ENCODE results near the gene TMEM62. TPM values are rescaled to one million over a fixed set of nuclear protein-coding genes. Genes with fewer than 3 reads are reported as not detected.

The TMEM62 gene
- polyA plus RNA-seq, 1 donor, result 30.6 TPM

- H3K36me3 ChIP-seq (ENCODE audit: control insufficient read depth, insufficient read depth, low read length), result peaks cover 14% of the 10 kb centered on the region
- no peaks in the 10 kb centered on the region for H3K27me3 ChIP-seq (ENCODE audit: control insufficient read depth, insufficient read depth, low read length)
- peaks cover 4% of the 10 kb centered on the region for H3K4me1 ChIP-seq (ENCODE audit: control insufficient read depth, insufficient read depth, low read length)
- no peak overlapping the region for H3K27ac ChIP-seq (ENCODE audit: low read length)
- no peak overlapping the region for H3K4me3 ChIP-seq (ENCODE audit: low read length)
- no peaks in the 10 kb centered on the region for H3K9me3 ChIP-seq (ENCODE audit: control insufficient read depth, low read depth, low read length)
- DNase-seq, result no peak
- 100% methylated on average over 2 of the region's 10 CpGs for WGBS (ENCODE audit: insufficient coverage, low lambda C conversion rate)
Measured at GRCh38 chr15:43099105-43099845, 34.1 kb upstream of the TMEM62 start.

GRCh38 chr15:43100971-43101370 lies 32.4 kb upstream of the TMEM62 start:
- Histone ChIP-seq H3K9me3 (ENCODE audit: control insufficient read depth, low read depth, low read length) (no peaks in the 10 kb centered on the region), H3K27ac (ENCODE audit: low read length) (no peak overlapping the region), H3K4me3 (ENCODE audit: low read length) (no peak overlapping the region), H3K27me3 (ENCODE audit: control insufficient read depth, insufficient read depth, low read length) (no peaks in the 10 kb centered on the region), H3K4me1 (ENCODE audit: control insufficient read depth, insufficient read depth, low read length) (no peaks in the 10 kb centered on the region), H3K36me3 (ENCODE audit: control insufficient read depth, insufficient read depth, low read length) (peaks cover 14% of the 10 kb centered on the region)
- DNase-seq, result no peak

GRCh38 chr15:43102187-43102586 lies 31.2 kb upstream of the TMEM62 start:
- Histone ChIP-seq H3K4me3 (ENCODE audit: low read length) (no peak overlapping the region), H3K4me1 (ENCODE audit: control insufficient read depth, insufficient read depth, low read length) (no peaks in the 10 kb centered on the region), H3K27ac (ENCODE audit: low read length) (no peak overlapping the region), H3K9me3 (ENCODE audit: control insufficient read depth, low read depth, low read length) (no peaks in the 10 kb centered on the region), H3K27me3 (ENCODE audit: control insufficient read depth, insufficient read depth, low read length) (no peaks in the 10 kb centered on the region), H3K36me3 (ENCODE audit: control insufficient read depth, insufficient read depth, low read length) (peaks cover 14% of the 10 kb centered on the region)
- DNase-seq, result no peak
- WGBS (ENCODE audit: insufficient coverage, low lambda C conversion rate), result no CpG with 5 or more reads among the region's 1 CpG

DNA sequence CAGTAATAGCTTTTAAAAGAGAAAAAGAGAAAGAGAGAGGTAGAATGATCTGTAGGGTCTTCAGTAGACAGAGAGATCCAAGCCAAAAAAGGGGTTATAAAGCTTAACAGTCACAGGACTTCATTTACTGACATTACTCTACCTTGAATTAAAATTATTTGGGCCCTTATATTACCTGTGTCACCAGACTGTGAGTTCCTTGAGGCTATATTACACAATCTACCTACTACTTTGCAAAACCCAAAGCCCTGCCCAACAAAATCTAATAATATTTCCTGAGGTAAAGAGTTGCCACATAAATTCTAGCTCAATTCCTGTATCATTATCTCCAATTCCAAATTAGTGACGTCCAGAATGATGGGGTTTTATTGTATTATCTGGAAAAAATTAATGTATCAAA lies 29.5 kb upstream of the TMEM62 start:
- Histone ChIP-seq H3K27ac (ENCODE audit: low read length) (no peak overlapping the region), H3K27me3 (ENCODE audit: control insufficient read depth, insufficient read depth, low read length) (no peaks in the 10 kb centered on the region), H3K9me3 (ENCODE audit: control insufficient read depth, low read depth, low read length) (no peaks in the 10 kb centered on the region), H3K4me1 (ENCODE audit: control insufficient read depth, insufficient read depth, low read length) (no peaks in the 10 kb centered on the region), H3K36me3 (ENCODE audit: control insufficient read depth, insufficient read depth, low read length) (peaks cover 10% of the 10 kb centered on the region), H3K4me3 (ENCODE audit: low read length) (no peak overlapping the region)
- WGBS (ENCODE audit: insufficient coverage, low lambda C conversion rate), result no CpG with 5 or more reads among the region's 1 CpG
- DNase-seq, result no peak

- Histone ChIP-seq H3K27me3 (ENCODE audit: control insufficient read depth, insufficient read depth, low read length) (no peaks in the 10 kb centered on the region), H3K27ac (ENCODE audit: low read length) (no peak overlapping the region), H3K4me3 (ENCODE audit: low read length) (no peak overlapping the region), H3K4me1 (ENCODE audit: control insufficient read depth, insufficient read depth, low read length) (no peaks in the 10 kb centered on the region), H3K36me3 (ENCODE audit: control insufficient read depth, insufficient read depth, low read length) (peaks cover 10% of the 10 kb centered on the region), H3K9me3 (ENCODE audit: control insufficient read depth, low read depth, low read length) (no peaks in the 10 kb centered on the region)
- WGBS (ENCODE audit: insufficient coverage, low lambda C conversion rate), result no CpG with 5 or more reads among the region's 5 CpGs
- no peak for DNase-seq
Measured at GRCh38 chr15:43104426-43104825, 29.0 kb upstream of the TMEM62 start.

- H3K4me1 ChIP-seq (ENCODE audit: control insufficient read depth, insufficient read depth, low read length), result no peaks in the 10 kb centered on the region
- 14% methylated on average over 6 of the region's 11 CpGs for WGBS (ENCODE audit: insufficient coverage, low lambda C conversion rate)
- no peaks in the 10 kb centered on the region for H3K9me3 ChIP-seq (ENCODE audit: control insufficient read depth, low read depth, low read length)
- peak overlapping the region; percentile 75 for H3K4me3 ChIP-seq (ENCODE audit: low read length)
- no peaks in the 10 kb centered on the region for H3K27me3 ChIP-seq (ENCODE audit: control insufficient read depth, insufficient read depth, low read length)
- DNase-seq, result no peak
- H3K36me3 ChIP-seq (ENCODE audit: control insufficient read depth, insufficient read depth, low read length), result peaks cover 8% of the 10 kb centered on the region
- H3K27ac ChIP-seq (ENCODE audit: low read length), result peak overlapping the region; percentile 90
Measured at GRCh38 chr15:43105077-43105736, 28.2 kb upstream of the TMEM62 start.

GRCh38 chr15:43105778-43106485 lies 27.5 kb upstream of the TMEM62 start, which contains the start of gene UBR1:
UBR1 (minus strand) TSS chr15:43106038; CDS start chr15:43106022, 16 bp downstream.
- Histone ChIP-seq H3K9me3 (ENCODE audit: control insufficient read depth, low read depth, low read length) (no peaks in the 10 kb centered on the region), H3K27me3 (ENCODE audit: control insufficient read depth, insufficient read depth, low read length) (no peaks in the 10 kb centered on the region), H3K27ac (ENCODE audit: low read length) (peak within 1 kb of the TSS; percentile 90), H3K36me3 (ENCODE audit: control insufficient read depth, insufficient read depth, low read length) (peaks cover 6% of the 10 kb centered on the region), H3K4me3 (ENCODE audit: low read length) (peak within 1 kb of the TSS; percentile 75), H3K4me1 (ENCODE audit: control insufficient read depth, insufficient read depth, low read length) (no peaks in the 10 kb centered on the region)
- WGBS (ENCODE audit: insufficient coverage, low lambda C conversion rate), result 0% methylated on average over 4 of the region's 33 CpGs
- DNase-seq, result peak; percentile 94 to 96

- H3K4me3 ChIP-seq (ENCODE audit: low read length), result peak overlapping the region; percentile 75
Measured at GRCh38 chr15:43106486-43106829, 26.9 kb upstream of the TMEM62 start.

DNA sequence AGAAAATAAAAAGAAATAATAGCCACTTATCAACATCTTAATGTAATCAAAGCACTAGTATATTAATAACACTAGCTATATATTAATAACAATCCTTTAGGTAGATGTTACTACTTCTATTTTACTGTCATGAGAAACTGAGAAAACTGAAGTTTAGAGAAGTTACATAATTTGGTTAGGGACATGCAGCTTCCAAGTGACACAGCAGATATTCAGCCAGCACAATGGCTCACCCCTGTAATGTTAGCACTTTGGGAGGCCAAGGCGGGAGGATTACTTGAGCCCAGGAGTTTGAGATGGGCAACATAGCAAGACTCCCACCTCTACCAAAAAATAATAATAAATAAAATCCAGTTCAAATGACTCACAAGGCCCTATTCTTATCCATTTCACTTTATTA lies 25.6 kb upstream of the TMEM62 start:
- Histone ChIP-seq H3K27ac (ENCODE audit: low read length) (no peak overlapping the region), H3K36me3 (ENCODE audit: control insufficient read depth, insufficient read depth, low read length) (no peaks in the 10 kb centered on the region), H3K4me1 (ENCODE audit: control insufficient read depth, insufficient read depth, low read length) (no peaks in the 10 kb centered on the region), H3K27me3 (ENCODE audit: control insufficient read depth, insufficient read depth, low read length) (no peaks in the 10 kb centered on the region), H3K9me3 (ENCODE audit: control insufficient read depth, low read depth, low read length) (no peaks in the 10 kb centered on the region), H3K4me3 (ENCODE audit: low read length) (no peak overlapping the region)
- no peak for DNase-seq
- no CpG with 5 or more reads among the region's 1 CpG for WGBS (ENCODE audit: insufficient coverage, low lambda C conversion rate)

More at GRCh38 chr15:43106486-43106829, 26.9 kb upstream of the TMEM62 start:
- 39% methylated on average over 3 of the region's 7 CpGs for WGBS (ENCODE audit: insufficient coverage, low lambda C conversion rate)
- H3K4me1 ChIP-seq (ENCODE audit: control insufficient read depth, insufficient read depth, low read length), result no peaks in the 10 kb centered on the region
- no peak for DNase-seq
- H3K9me3 ChIP-seq (ENCODE audit: control insufficient read depth, low read depth, low read length), result no peaks in the 10 kb centered on the region
- no peaks in the 10 kb centered on the region for H3K27me3 ChIP-seq (ENCODE audit: control insufficient read depth, insufficient read depth, low read length)
- peak overlapping the region; percentile 90 for H3K27ac ChIP-seq (ENCODE audit: low read length)
- H3K36me3 ChIP-seq (ENCODE audit: control insufficient read depth, insufficient read depth, low read length), result peaks cover 5% of the 10 kb centered on the region

DNA sequence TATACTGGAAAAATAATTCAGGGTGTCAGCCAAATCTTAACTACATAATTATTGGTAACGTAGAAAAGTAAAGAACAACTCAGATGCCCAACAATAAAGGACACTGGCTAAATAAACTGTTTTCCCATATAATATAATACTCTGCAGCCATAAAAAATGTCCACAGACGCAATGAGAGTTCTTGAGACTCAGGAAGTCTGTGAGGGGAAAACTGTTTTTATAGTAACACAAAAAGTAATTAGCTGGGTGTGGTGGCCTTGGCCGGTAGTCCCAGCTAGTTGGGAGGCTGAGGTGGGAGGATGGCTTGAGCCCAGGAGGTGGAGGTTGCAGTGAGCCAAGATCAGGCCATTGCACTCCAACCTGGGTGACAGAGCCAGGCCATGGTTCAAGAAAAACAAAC lies 22.0 kb upstream of the TMEM62 start:
- H3K27ac ChIP-seq (ENCODE audit: low read length), result no peak overlapping the region
- H3K27me3 ChIP-seq (ENCODE audit: control insufficient read depth, insufficient read depth, low read length), result no peaks in the 10 kb centered on the region
- no peak overlapping the region for H3K4me3 ChIP-seq (ENCODE audit: low read length)
- no peaks in the 10 kb centered on the region for H3K36me3 ChIP-seq (ENCODE audit: control insufficient read depth, insufficient read depth, low read length)
- H3K9me3 ChIP-seq (ENCODE audit: control insufficient read depth, low read depth, low read length), result no peaks in the 10 kb centered on the region
- no CpG with 5 or more reads among the region's 3 CpGs for WGBS (ENCODE audit: insufficient coverage, low lambda C conversion rate)
- H3K4me1 ChIP-seq (ENCODE audit: control insufficient read depth, insufficient read depth, low read length), result no peaks in the 10 kb centered on the region
- no peak for DNase-seq

All from large intestine (tissue), 3 donors.